HG02852 (cell line): ENCODE measurements around the gene KCNK3.
"Not testable (repeated sequence)": the region's sequence is repeated elsewhere in the genome, so short reads cannot be mapped to it uniquely, and the experiment has no call there.

ENCODE experiments used
- ATAC-seq: cut with Tn5 transposase; IDR thresholded peaks from one replicate; pipeline ENCODE4 v1.9.1; 2021; ENCODE audit warnings: mild to moderate bottlenecking, moderate library complexity; ENCODE audit not compliant: unreplicated experiment

Gene KCNK3

DNA sequence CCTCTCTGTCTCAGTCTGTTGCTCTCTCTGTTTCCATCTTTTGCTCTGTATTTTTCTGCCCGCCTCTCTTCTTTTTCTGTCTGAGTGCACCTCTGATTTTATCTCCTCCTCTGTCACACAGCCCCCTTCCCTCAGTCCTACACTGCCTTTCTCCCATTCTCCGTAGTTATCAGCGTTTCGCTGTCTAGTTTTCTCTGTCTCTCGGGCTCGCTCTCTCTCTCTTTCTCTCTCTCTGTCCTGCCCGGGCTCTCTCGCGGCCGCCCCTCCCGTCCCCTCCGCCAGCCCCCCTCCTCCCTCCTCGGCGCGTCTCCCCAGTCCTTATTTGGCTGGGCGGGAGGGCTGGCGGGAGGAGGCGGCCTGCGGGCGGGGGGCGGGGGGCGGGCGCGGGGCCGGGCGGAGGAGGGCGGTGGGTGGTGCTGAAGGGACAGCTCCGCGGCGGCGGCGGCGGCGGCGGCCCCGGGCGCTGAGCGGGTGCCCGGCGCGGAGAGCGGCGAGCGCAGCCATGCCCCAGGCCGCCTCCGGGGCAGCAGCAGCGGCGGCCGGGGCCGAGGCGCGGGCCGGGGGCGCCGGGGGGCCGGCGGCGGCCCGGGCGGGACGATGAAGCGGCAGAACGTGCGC is at the start of gene KCNK3:
Gene KCNK3 (plus strand): TSS at position 444 of the 618 bp plus-strand sequence. CDS start 154 bp downstream, at position 598.
- no peak for ATAC-seq

DNA sequence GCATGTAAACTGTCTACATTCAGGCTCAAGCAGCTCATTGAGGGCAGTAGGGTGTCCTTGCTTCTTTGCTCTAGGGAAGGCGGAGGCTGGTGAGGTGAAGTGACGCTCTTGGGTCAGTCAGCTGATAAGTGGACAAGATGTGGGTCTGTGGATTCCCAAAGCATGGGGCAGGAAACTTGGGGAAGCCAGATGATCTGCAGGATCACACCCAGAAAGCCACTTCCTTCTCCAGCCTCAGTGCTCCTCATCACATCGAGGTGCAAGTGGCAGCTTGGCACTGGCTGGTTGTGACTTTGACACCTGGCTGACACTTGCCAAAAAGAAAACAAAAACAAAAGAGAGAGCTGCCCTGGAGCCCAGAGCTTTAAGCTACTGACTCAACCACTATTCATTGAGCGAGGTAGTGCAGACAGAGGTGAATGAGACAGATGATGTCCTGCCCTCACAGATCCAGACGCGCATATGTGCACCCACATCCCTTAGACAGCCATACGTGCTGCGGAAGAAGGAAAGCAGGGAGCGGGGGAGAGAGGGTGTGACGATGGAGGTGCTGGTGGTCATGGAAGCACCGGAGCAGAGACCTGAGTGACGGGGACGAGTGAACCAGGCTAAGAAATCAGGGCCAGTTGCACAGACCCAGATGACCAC is 48.2 kb upstream of the KCNK3 start:
- no peak for ATAC-seq

DNA sequence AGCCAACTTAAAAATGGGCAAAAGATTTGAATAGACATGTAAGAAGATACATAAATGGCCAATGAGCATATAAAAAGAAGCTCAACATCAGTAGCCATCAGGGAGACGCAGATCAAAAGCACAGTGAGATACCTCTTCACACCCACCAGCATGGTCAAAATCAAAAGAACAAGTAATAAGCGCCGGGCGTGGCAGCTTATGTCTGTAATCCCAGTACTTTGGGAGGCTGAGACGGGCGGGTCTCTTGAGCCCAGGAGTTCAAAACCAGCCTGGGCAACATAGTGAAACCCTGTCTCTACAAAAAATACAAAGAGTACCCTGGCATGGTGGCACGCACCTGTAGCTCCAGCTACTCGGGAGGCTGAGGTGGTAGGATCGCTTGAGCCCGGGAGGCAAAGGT is 46.8 kb upstream of the KCNK3 start:
- no peak for ATAC-seq

DNA sequence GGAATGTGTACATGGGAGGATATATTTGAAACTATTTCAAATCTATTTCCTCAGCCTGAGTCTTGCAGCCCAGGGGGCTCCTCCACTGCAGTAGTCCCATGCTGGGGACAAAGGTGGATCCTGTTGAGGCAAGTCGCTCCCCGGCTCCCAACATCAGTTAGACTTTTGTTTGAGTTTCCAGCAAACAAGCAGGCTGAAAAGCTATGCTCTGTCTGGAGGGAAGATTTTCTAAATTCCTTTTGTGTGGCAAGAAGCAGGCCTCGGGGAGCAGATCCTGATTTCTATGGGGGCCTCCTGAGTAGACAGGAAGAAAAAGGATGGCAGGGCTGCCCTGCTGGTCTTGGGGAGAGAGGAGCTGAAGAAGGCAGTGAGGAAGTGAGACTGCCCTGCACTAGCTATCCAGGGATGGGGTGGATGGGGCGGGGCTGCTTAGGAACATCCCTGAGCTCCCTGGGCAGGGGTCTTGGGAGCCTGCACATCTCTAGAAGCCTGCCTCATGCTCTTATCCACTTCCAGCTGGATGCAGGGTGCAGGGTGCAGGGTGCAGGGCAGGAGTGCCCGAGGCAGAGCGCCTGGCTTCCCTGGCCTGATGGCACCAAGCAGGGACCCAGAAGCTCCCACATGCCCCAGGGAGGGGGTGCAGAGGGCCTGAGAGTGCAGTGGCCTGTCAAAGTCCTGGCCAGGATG is 45.4 kb upstream of the KCNK3 start:
- ATAC-seq, result no peak

DNA sequence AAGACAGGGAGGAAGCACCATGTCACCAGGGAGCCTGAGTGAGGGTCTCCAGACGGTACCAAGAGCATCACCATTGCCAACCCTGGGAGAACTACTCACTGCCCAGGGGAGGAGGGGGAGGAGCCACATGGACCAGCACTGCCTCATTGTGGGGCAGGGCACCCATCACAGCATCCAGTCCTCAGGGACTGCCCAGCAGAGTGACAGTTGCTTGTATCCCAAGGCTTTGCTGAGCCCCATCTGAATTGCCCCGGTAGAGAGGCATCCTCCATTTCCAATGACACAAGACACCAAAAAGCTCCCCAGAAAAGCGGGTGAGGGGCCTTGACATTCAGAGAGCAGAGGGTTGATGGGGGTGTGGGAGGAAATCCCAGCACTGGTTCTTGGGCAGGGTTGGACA is 44.5 kb upstream of the KCNK3 start:
- ATAC-seq, result no peak

DNA sequence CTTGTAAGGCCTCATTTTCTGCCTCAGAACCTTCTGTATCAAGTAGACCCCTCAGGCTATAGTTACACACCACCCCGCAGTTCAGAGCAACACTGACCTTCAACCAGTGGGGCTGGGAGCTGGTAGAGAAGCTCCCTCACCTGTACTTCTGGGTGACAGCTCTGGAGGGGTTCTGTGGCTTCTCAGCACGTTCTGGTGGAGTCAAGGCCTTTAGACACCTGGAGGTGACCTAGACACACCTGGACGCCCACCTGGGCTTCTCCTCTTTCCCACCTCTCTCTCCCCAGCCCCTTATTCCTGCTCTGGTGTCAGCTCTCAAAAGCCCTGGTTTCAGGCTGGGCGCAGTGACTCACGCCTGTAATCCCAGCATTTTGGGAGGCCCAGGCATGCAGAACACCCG is 44.0 kb upstream of the KCNK3 start:
- ATAC-seq, result no peak

DNA sequence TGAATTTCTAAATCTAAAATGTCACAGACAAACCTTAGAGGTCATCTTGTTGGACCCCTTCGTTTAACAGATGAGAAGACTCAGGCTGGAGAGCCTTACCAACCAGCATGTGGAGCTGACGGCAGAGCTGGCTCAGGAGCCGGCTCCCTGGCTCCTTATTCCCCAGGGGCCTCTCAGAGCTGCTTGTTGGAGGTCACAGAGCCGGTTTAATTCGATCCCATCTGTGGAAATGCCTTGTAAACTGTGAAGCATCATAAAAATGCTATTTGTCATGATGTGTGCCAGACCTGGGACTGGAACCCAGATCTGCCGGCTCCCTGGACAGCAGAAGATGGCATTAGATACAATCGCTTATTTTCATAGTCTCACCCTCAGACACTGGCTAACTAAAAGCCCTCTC is 43.2 kb upstream of the KCNK3 start:
- no peak for ATAC-seq

DNA sequence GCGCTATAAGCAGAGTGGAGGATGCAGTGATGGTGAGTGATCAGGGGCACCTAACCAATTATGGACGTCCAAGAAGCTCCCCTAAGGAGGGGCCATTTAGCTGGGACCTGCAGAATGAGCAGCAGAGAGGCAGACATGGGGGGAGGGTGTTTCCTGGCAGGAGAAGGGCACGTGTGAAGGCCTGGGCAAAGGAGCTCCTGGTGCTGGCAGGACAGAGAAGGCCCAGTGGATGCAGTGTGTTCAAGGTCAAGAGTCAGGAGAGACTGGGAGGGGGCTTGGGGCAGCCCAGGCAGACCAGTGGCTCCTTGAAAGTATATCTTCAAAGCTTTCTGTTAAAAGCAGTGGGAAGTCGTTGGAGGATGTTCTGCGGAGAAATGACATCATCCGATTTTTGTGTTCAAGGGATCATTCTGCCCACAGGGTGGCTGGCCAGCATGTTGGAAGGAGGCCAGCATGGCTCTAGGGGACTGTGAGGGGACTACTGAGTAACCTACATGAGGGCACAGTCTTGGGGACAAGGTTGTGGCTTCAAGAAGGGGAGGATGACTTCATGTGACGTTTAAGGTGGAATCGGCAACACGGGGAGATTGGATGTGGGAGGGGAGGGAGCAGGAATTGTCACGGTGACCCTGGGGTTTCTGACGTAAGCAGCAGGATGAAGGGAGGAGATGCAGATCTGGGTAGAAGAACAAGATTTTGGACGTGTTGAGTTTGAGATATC is 42.4 kb upstream of the KCNK3 start:
- ATAC-seq, result no peak

DNA sequence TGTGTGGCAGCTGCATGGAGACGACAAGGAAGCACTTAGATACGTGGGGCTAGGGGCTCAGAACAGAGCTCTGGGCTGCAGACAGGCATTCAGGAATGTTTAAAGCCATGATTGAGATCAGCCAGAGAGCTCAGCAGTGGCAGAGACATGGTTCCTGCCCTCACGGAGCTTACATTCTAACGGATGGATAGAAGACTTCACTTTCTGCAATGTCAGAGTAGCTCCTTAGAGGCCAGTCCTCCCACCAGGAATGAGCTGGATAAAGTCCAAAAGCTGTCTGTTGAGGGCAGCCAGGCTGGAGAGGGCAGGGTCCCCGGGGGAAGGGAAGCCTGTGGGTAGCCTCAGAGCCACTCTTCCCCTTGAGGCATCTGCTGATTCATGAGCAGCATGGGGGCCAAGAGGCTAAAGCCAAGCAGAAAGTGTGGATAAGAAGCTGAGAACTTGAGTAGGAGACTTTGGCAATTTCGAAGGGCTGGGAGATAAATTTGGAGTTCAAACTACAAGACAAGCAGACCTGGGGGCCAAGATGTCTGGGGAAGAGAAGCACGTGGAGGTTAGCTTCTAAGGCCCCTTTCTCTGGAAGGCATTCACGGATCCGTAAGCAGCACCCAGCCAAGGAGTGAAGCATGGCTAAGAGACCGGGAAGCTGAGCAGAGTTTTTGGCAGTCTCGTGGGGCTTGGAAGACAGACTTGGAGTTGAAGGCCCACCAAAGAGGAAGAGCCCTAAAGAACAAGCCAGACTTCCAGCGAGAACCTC is 41.6 kb upstream of the KCNK3 start:
- ATAC-seq, result no peak

DNA sequence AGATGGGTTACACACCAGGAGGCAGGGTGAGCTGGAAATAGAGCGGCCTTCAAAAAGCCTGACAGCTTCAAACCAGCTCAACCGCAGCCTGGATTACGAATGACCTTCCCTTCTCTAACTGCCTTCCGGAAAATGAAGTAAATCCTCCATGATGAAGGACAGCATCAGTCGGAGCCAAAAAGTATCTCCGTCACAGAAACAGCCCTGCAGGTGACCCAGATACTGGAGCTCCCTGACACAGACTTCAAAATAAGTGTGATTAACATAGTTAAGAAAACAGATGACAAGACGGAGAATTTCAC is 41.1 kb upstream of the KCNK3 start:
- ATAC-seq, result no peak

DNA sequence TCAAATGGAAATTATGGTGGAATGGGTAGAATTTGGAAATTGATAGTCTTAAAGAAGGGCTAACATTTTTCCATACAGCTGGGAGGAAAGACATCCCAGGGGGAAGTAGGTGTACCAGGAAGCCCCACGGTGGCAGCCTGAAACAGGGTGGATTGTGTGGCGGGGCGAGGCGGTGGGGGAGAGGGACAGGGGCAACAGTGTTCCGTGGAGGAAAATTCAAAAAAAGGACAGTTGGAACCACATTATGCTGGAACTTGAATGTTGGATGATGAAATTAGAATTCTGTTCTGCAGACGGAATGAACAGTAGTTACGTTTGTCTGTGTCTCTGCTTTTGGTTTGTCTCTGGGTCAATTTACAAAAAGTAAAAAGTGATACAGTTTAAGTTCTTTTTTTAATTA is 40.7 kb upstream of the KCNK3 start:
- no peak for ATAC-seq

DNA sequence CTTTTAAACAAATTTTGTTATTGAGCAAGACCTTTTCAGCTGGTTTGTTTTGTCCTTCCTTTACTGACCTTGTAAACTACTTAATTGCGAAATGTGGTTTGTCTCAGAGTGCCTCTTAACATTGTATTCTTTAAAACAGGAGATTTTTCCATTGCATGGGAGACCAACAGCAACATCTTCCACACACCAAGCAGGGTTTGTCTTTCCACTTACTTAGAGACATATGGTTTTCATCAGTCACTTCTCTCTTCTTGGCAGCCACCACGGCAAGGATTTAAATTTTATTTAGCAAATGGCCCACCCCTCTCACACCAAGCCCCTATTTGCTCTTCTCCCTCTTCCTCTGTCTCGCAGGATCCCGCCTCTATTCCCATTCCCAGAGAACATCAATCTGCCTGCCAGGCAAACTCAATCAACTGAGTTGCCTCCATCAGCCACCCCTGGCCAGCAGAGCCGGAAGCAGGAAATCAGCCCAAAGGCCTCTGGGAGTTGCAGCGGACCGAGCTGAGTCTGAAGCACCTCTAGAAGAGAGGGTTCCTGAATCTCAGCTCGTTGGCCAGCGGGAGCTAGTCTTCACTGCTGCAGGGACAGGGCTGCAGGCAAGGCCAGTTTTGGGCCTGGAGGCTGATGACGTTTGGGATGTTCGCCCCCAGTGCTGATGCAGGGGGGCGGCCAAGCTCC is 40.0 kb upstream of the KCNK3 start:
- no peak for ATAC-seq

DNA sequence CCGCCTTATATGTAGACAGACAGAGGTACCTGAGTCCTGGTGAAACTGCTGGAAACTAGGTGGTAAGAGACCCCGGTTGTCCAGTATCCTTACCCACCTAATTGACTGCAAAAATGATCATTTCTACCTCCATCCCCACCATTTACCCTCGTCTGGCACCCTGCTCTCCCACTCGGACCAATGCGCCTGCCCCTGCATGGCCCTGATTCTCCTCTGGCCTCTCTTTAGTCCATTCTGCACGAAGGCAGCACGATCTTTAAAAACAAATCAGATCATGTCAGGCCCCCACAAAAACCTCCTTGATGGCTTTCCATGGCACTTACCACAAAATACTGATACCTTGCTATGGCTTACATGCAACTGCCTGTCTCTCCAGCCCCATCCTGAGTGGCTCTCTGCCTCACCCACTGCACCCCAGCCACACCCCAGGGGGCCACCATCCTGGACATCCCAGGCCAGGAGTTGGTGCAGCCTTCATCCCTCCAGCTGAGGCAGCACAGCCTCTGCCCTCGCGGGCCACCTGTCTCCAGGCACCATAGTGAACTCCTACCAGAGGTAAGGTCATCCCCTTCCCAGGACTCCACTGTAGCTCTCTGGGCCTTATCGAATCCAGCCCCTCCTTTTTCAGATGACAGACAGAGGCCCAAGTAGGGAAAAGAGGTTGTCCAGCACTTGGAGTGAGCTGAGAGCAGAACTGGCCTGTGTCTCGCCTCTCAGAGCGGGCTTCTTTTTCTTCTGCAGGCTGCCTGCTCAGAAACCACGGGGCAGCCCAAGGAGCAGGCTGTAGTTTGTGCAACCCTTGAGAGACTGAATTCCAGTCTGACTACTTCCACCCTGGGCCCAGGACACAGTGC is 39.1 kb upstream of the KCNK3 start:
- ATAC-seq, result no peak

DNA sequence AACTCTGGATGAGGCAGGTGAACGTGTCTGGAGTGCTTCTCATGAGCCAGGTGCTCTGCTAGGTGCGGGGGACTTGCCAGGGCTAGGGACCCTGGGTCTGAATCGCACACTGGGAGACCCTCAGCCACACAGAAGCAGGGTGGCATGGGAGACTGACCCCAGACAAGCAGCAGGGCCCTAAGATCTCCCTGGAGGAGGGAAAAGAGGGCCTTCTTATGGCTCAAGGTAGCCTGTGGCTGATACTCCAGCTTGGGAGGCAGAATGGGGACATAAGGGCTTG is 38.5 kb upstream of the KCNK3 start:
- ATAC-seq, result no peak

DNA sequence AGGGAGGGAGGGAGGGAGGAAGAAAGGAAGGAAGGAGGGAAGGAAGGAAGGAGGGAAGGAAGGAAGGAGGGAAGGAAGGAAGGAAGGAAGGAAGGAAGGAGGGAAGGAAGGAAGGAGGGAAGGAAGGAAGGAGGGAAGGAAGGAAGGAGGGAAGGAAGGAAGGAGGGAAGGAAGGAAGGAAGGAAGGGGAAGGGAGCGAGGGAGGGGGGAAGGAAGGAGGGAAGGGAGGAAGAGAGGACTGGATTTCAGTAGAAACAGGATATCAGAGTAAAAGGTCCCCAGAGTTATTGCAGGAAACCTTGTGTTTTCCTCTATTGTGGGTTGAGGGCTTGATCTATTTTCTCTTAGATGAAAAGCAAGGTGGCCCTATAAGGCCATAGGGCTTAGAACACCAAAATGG is 37.4 kb upstream of the KCNK3 start:
- not testable (repeated sequence) for ATAC-seq

DNA sequence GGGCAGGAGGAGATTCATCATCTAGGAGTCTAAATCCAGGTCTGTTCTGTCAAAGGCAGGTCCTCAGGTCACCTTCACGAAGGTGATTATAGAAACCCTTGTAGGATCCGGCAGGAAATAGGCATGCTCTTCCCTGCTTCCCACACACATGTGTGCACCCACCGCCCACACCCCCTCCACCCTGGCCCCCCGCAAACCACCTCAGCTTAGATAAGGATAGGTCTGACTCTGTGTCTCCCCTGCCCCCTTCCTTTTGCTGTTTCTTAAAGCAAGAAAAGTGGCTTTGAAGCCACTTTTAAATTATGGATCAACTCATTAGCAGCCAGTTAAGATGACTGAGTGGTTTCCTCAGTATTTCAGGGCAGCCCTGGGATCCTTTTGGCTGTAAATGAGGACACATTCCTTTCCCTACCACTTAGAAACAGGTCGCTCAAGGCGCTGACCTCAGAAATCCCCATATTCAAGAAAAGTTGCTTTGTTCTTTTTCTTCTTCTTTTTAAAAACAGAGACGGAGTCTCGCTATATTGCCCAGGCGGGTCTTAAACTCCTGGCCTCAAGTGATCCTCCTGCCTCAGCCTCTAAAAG is 36.8 kb upstream of the KCNK3 start:
- no peak for ATAC-seq

DNA sequence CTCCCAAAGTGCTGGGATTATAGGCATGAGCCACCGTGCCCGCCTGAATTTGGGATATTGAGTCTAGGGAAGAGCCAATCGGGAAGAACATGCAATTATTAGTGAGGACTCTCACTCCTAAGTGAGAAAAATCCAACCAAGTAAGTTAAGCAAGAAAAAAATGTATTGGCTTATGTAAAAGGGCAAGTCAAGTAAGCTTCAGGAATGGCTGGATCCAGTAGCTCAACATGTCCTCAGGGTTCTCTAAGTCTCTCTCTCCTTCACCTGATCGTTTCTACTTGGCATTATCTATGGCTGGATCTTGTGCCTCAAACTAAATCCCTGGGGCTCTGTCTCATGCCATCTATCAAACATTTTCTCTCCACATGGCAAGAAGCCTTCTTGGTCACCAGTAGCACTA is 35.3 kb upstream of the KCNK3 start:
- no peak for ATAC-seq

DNA sequence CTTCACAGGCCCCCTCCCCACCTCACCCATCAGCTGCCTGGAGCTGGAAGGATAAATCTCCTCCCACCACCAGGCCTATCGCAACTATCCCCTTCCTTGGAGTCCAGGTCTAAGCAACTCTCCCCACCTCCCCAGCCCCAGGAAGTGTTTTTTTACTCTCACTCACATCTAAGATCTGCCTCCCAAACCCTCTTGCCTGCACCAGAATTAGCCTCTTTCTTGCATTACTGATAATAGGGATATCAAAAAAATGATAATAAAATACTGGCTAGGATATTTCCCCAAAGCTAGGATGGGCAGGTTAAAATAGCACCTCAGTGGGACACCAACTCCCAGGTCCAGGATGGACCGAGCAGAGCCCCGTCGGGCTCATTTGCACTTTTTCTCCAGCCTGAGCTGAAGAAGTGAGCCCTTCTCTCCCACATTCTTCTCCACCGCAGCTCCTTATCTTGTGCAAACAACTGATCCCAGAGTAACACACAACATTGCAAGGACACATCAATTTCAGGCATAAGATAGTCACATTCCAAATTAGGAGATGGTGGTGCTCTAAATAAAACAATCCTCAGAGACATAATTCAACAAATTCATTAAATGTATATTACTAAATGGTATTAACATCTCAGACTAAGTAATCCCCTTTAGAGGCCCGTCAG is 33.7 kb upstream of the KCNK3 start:
- no peak for ATAC-seq

DNA sequence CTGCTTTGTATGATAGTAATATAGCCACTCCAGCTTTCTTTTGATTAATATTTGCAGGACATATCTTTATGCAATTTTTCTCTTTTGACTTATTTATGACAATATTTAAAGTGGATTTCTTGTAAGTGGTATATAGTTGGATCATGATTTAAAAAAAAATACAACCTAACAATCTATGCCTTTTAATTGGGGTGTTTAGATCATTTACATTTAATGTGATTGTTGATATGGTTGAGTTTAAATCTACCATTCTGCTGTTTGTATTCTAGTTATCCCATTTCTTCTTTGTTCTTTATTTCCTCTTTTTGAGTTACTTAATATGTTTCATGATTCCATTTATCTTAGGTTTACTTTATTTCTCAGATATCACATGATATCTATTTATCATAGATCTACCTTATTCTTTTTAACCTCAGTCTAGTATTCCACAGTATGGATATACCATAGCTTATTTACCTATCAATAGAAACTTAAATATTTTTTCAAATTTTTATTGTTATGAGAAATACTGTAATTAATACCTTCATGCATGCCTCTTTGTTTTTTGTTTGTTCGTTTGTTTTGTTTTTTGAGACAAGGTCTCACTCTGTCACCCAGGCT is 32.1 kb upstream of the KCNK3 start:
- no peak for ATAC-seq
